Activated T-helper 2 cell treated with anti-CD3 and anti-CD28 coated beads, Interferon-gamma antibody, Interleukin-2, Interleukin-4, amounts not matched to agents 10 μg/mL and 5 μg/mL and 100 μg/mL, durations not matched to agents 14 hours and 24 hours and 36 hours (primary cell): ENCODE results near the gene NKX1-1. TPM values are rescaled to one million over a fixed set of nuclear protein-coding genes. Genes with fewer than 3 reads are reported as not detected.

Experiments used
- DNase-seq: peaks from one replicate; pipeline ENCODE4 v3.0.0; 2021; ENCODE audit warnings: low spot score
- H3K27ac Mint-ChIP-seq: one replicate; pipeline ENCODE4 v1.8.0; 2021; ENCODE audit warnings: mixed read lengths
- H3K27me3 Mint-ChIP-seq: one replicate; pipeline ENCODE4 v1.8.0; 2021; ENCODE audit warnings: low read depth, mixed read lengths
- H3K36me3 Mint-ChIP-seq: one replicate; pipeline ENCODE4 v1.8.0; 2021; ENCODE audit warnings: low read depth, mixed read lengths
- H3K4me1 Mint-ChIP-seq: one replicate; pipeline ENCODE4 v1.8.0; 2021; ENCODE audit warnings: low read depth, mixed read lengths
- H3K4me3 Mint-ChIP-seq: one replicate; pipeline ENCODE4 v1.8.0; 2021; ENCODE audit warnings: low read depth, mild to moderate bottlenecking, moderate library complexity, mixed read lengths
- H3K9me3 Mint-ChIP-seq: one replicate; pipeline ENCODE4 v1.8.0; 2021; ENCODE audit warnings: mixed read lengths
- intact Hi-C: fragments of 100-400 bp; cut with micrococcal nuclease; formaldehyde crosslinking; loops from one replicate; pipeline ENCODE4 v1.15.1; 2023
- total RNA-seq: library from RNA; stranded (reverse); gene quantifications from 2 replicates; pipeline ENCODE4 v1.2.3, GENCODE V29; 2022

The NKX1-1 gene
- total RNA-seq, 1 donor from 2014 or later = not detected

- no peaks in the 10 kb centered on the region for H3K9me3 Mint-ChIP-seq
- intact Hi-C loops = no loop called here
- no peaks in the 10 kb centered on the region for H3K36me3 Mint-ChIP-seq
- no peak overlapping the region for H3K27ac Mint-ChIP-seq
- H3K4me3 Mint-ChIP-seq = no peak overlapping the region
- no peak for DNase-seq
- peaks cover 14% of the 10 kb centered on the region for H3K27me3 Mint-ChIP-seq
- H3K4me1 Mint-ChIP-seq = no peaks in the 10 kb centered on the region
These were observed 7.6 kb upstream of the NKX1-1 start for GRCh38 chr4:1413687-1414479.

- Mint-ChIP-seq H3K9me3 (no peaks in the 10 kb centered on the region), H3K27me3 (peaks cover 20% of the 10 kb centered on the region), H3K4me1 (no peaks in the 10 kb centered on the region), H3K4me3 (no peak overlapping the region), H3K27ac (no peak overlapping the region), H3K36me3 (peaks cover 4% of the 10 kb centered on the region)
- no peak for DNase-seq
- intact Hi-C loops = no loop called here
These were observed 7.0 kb upstream of the NKX1-1 start for GRCh38 chr4:1413204-1413663.

GRCh38 chr4:1412376-1413203 is 6.3 kb upstream of the NKX1-1 start:
- intact Hi-C loops = no loop called here
- peaks cover 6% of the 10 kb centered on the region for H3K36me3 Mint-ChIP-seq
- peaks cover 23% of the 10 kb centered on the region for H3K27me3 Mint-ChIP-seq
- no peaks in the 10 kb centered on the region for H3K9me3 Mint-ChIP-seq
- H3K27ac Mint-ChIP-seq = no peak overlapping the region
- DNase-seq = no peak
- H3K4me1 Mint-ChIP-seq = no peaks in the 10 kb centered on the region
- H3K4me3 Mint-ChIP-seq = no peak overlapping the region

GRCh38 chr4:1411436-1412375 is 5.5 kb upstream of the NKX1-1 start:
- Mint-ChIP-seq H3K27me3 (peaks cover 26% of the 10 kb centered on the region), H3K27ac (no peak overlapping the region), H3K4me1 (no peaks in the 10 kb centered on the region), H3K4me3 (no peak overlapping the region), H3K9me3 (no peaks in the 10 kb centered on the region), H3K36me3 (peaks cover 6% of the 10 kb centered on the region)
- no peak for DNase-seq
- intact Hi-C loops = no loop called here

GRCh38 chr4:1410491-1411325 is 4.5 kb upstream of the NKX1-1 start:
- DNase-seq = peak; percentile 40
- peaks cover 6% of the 10 kb centered on the region for H3K36me3 Mint-ChIP-seq
- no peak overlapping the region for H3K4me3 Mint-ChIP-seq
- intact Hi-C loops = no loop called here
- no peaks in the 10 kb centered on the region for H3K4me1 Mint-ChIP-seq
- H3K9me3 Mint-ChIP-seq = no peaks in the 10 kb centered on the region
- H3K27ac Mint-ChIP-seq = no peak overlapping the region
- H3K27me3 Mint-ChIP-seq = peaks cover 22% of the 10 kb centered on the region

GRCh38 chr4:1409491-1410425 is 3.5 kb upstream of the NKX1-1 start:
- no peak for DNase-seq
- Mint-ChIP-seq H3K4me3 (no peak overlapping the region), H3K4me1 (no peaks in the 10 kb centered on the region), H3K36me3 (peaks cover 6% of the 10 kb centered on the region), H3K27me3 (peaks cover 23% of the 10 kb centered on the region), H3K9me3 (peaks cover 3% of the 10 kb centered on the region), H3K27ac (no peak overlapping the region)
- intact Hi-C loops = no loop called here

- DNase-seq = no peak
- Mint-ChIP-seq H3K36me3 (peaks cover 6% of the 10 kb centered on the region), H3K27me3 (peaks cover 23% of the 10 kb centered on the region), H3K9me3 (peaks cover 3% of the 10 kb centered on the region), H3K4me1 (no peaks in the 10 kb centered on the region), H3K4me3 (no peak overlapping the region), H3K27ac (no peak overlapping the region)
- intact Hi-C loops = no loop called here
These were observed 2.8 kb upstream of the NKX1-1 start for GRCh38 chr4:1409079-1409478.

GRCh38 chr4:1408418-1408817 is 2.2 kb upstream of the NKX1-1 start:
- Mint-ChIP-seq H3K27ac (peak overlapping the region; percentile 72), H3K9me3 (peaks cover 3% of the 10 kb centered on the region), H3K4me1 (no peaks in the 10 kb centered on the region), H3K27me3 (peaks cover 21% of the 10 kb centered on the region), H3K4me3 (no peak overlapping the region), H3K36me3 (peaks cover 6% of the 10 kb centered on the region)
- no peak for DNase-seq
- intact Hi-C loops = no loop called here

- peaks cover 6% of the 10 kb centered on the region for H3K36me3 Mint-ChIP-seq
- H3K9me3 Mint-ChIP-seq = peaks cover 3% of the 10 kb centered on the region
- H3K27ac Mint-ChIP-seq = no peak overlapping the region
- no peak for DNase-seq
- peaks cover 21% of the 10 kb centered on the region for H3K27me3 Mint-ChIP-seq
- H3K4me3 Mint-ChIP-seq = no peak overlapping the region
- H3K4me1 Mint-ChIP-seq = no peaks in the 10 kb centered on the region
- intact Hi-C loops = no loop called here
These were observed 1.6 kb upstream of the NKX1-1 start for GRCh38 chr4:1407657-1408333.

GRCh38 chr4:1406981-1407656 is 877 bp upstream of the NKX1-1 start:
- peaks cover 3% of the 10 kb centered on the region for H3K9me3 Mint-ChIP-seq
- H3K27ac Mint-ChIP-seq = no peak overlapping the region
- H3K4me3 Mint-ChIP-seq = no peak overlapping the region
- peaks cover 6% of the 10 kb centered on the region for H3K36me3 Mint-ChIP-seq
- no peak for DNase-seq
- no peaks in the 10 kb centered on the region for H3K4me1 Mint-ChIP-seq
- H3K27me3 Mint-ChIP-seq = peaks cover 22% of the 10 kb centered on the region
- intact Hi-C loops = no loop called here
